Effector CD4-positive, alpha-beta T cell (primary cell): ENCODE results near the gene MTUS2.

Experiments used
- DNase-seq: peaks from one replicate; pipeline ENCODE4 v3.0.0-alpha.2; 2020

MTUS2 gene

GRCh38 chr13:29459813-29460355 is 639.7 kb downstream of the MTUS2 start:
- no peak for DNase-seq

- DNase-seq, result no peak
Observed at GRCh38 chr13:29464105-29464679, 644.1 kb downstream of the MTUS2 start.

- no peak for DNase-seq
Observed at GRCh38 chr13:29465741-29466293, 645.7 kb downstream of the MTUS2 start.

- no peak for DNase-seq
Observed at GRCh38 chr13:29471551-29471950, 651.4 kb downstream of the MTUS2 start.

- peak; percentile 16 for DNase-seq
Observed at GRCh38 chr13:29472332-29472961, 652.3 kb downstream of the MTUS2 start.

- no peak for DNase-seq
Observed at GRCh38 chr13:29473166-29473565, 653.0 kb downstream of the MTUS2 start.

- DNase-seq, result no peak
Observed at GRCh38 chr13:29474991-29475390, 654.9 kb downstream of the MTUS2 start.

- DNase-seq, result no peak
Observed at GRCh38 chr13:29476046-29476445, 655.9 kb downstream of the MTUS2 start.

- DNase-seq, result no peak
Observed at GRCh38 chr13:29479716-29480492, 659.8 kb downstream of the MTUS2 start.

- no peak for DNase-seq
Observed at GRCh38 chr13:29480893-29481525, 660.9 kb downstream of the MTUS2 start.

- DNase-seq, result no peak
Observed at GRCh38 chr13:29481603-29482002, 661.5 kb downstream of the MTUS2 start.

GRCh38 chr13:29482504-29482903 is 662.4 kb downstream of the MTUS2 start:
- DNase-seq, result no peak

- no peak for DNase-seq
Observed at GRCh38 chr13:29483211-29483610, 663.1 kb downstream of the MTUS2 start.

GRCh38 chr13:29483623-29484022 is 663.5 kb downstream of the MTUS2 start:
- no peak for DNase-seq

- no peak for DNase-seq
Observed at GRCh38 chr13:29484236-29484635, 664.1 kb downstream of the MTUS2 start.

GRCh38 chr13:29484796-29485195 is 664.7 kb downstream of the MTUS2 start:
- no peak for DNase-seq

- DNase-seq, result no peak
Observed at GRCh38 chr13:29486551-29486950, 666.4 kb downstream of the MTUS2 start.

GRCh38 chr13:29487466-29488454 is 667.6 kb downstream of the MTUS2 start:
- no peak for DNase-seq

GRCh38 chr13:29489650-29490560 is 669.8 kb downstream of the MTUS2 start:
- DNase-seq, result no peak

GRCh38 chr13:29490561-29490885 is 670.4 kb downstream of the MTUS2 start:
- DNase-seq, result no peak

GRCh38 chr13:29491248-29491647 is 671.1 kb downstream of the MTUS2 start:
- DNase-seq, result no peak
